ENCODE measurements around the gene SUSD4. TPM values are rescaled to one million over a fixed set of nuclear protein-coding genes. Genes with fewer than 3 reads are reported as not detected.

The SUSD4 gene
- total and polyA plus RNA-seq, 9 donors, result 23.0 to 80.5 (median 36.6) TPM

GRCh38 chr1:223343692-223344091 lies 20.3 kb downstream of the SUSD4 start:
- peak overlapping the region in 1 of 2 donors; percentile 78 for H3K27ac ChIP-seq
- DNase-seq, result peak; percentile 56 to 82 (median 70)
- H3K36me3 ChIP-seq, result no peaks in the 10 kb centered on the region
- no peaks in the 10 kb centered on the region for H3K9me3 ChIP-seq
- H3K4me3 ChIP-seq, result no peak overlapping the region
- no peaks in the 10 kb centered on the region for H3K27me3 ChIP-seq
- H3K4me1 ChIP-seq (ENCODE audit: insufficient read depth), result peaks cover 34% of the 10 kb centered on the region
- TF ChIP-seq CTCF (IDR thresholded peaks at IDR 0.05) (no peak), POLR2A (IDR thresholded peaks at IDR 0.05) (no peak), EP300 (IDR thresholded peaks at IDR 0.05) (no peak)
- WGBS, 3 donors, result 4 to 8% (median 7%) methylated on average over 3 of the region's 3 CpGs
- intact Hi-C loops (cut with DNase I), result no loop called here

GRCh38 chr1:223341121-223341520 lies 22.9 kb downstream of the SUSD4 start:
- DNase-seq, result peak; percentile 76 to 80 (median 78)
- H3K27ac ChIP-seq, result peak overlapping the region in 1 of 2 donors; percentile 78
- intact Hi-C loops (cut with DNase I), result no loop called here

GRCh38 chr1:223340637-223341036 lies 23.3 kb downstream of the SUSD4 start:
- DNase-seq, result no peak
- no peaks in the 10 kb centered on the region for H3K36me3 ChIP-seq
- H3K4me3 ChIP-seq, result no peak overlapping the region
- TF ChIP-seq POLR2A (IDR thresholded peaks at IDR 0.05) (no peak), CTCF (IDR thresholded peaks at IDR 0.05) (no peak), EP300 (IDR thresholded peaks at IDR 0.05) (no peak)
- intact Hi-C loops (cut with DNase I), result no loop called here
- H3K27me3 ChIP-seq, result no peaks in the 10 kb centered on the region
- H3K27ac ChIP-seq, result peak overlapping the region in 1 of 2 donors; percentile 78
- 35 to 59% (median 46%) methylated on average over 3 of the region's 3 CpGs for WGBS, 3 donors
- no peaks in the 10 kb centered on the region for H3K9me3 ChIP-seq
- peaks cover 21% of the 10 kb centered on the region for H3K4me1 ChIP-seq (ENCODE audit: insufficient read depth)

More at GRCh38 chr1:223341121-223341520, 22.9 kb downstream of the SUSD4 start:
- peaks cover 25% of the 10 kb centered on the region for H3K4me1 ChIP-seq (ENCODE audit: insufficient read depth)
- no peaks in the 10 kb centered on the region for H3K27me3 ChIP-seq
- 8 to 25% (median 8%) methylated on average over 5 to 7 of the region's 7 CpGs for WGBS, 3 donors
- no peaks in the 10 kb centered on the region for H3K9me3 ChIP-seq
- no peak for TF ChIP-seq CTCF (IDR thresholded peaks at IDR 0.05)
- no peak for TF ChIP-seq POLR2A (IDR thresholded peaks at IDR 0.05)
- no peak for TF ChIP-seq EP300 (IDR thresholded peaks at IDR 0.05)
- H3K4me3 ChIP-seq, result no peak overlapping the region
- H3K36me3 ChIP-seq, result no peaks in the 10 kb centered on the region

GRCh38 chr1:223339861-223340260 lies 24.1 kb downstream of the SUSD4 start:
- no peak for TF ChIP-seq CTCF (IDR thresholded peaks at IDR 0.05)
- TF ChIP-seq EP300 (IDR thresholded peaks at IDR 0.05), result no peak
- TF ChIP-seq POLR2A (IDR thresholded peaks at IDR 0.05), result no peak
- Histone ChIP-seq H3K4me3 (no peak overlapping the region), H3K27me3 (no peaks in the 10 kb centered on the region), H3K27ac (no peak overlapping the region), H3K4me1 (ENCODE audit: insufficient read depth) (peaks cover 14% of the 10 kb centered on the region), H3K36me3 (no peaks in the 10 kb centered on the region), H3K9me3 (no peaks in the 10 kb centered on the region)
- intact Hi-C loops (cut with DNase I), result no loop called here
- 69 to 81% (median 77%) methylated on average over 7 of the region's 7 CpGs for WGBS, 3 donors
- no peak for DNase-seq
